Effector CD4-positive, alpha-beta T cell (primary cell): Measurements from ENCODE around the gene SAAL1.

ENCODE experiments used
- DNase-seq: peaks from one replicate; pipeline ENCODE4 v3.0.0-alpha.2; 2020

Gene SAAL1

GRCh38 chr11:18081551-18081950 lies 24.3 kb downstream of the SAAL1 start:
- DNase-seq = no peak

GRCh38 chr11:18080451-18080850 lies 25.4 kb downstream of the SAAL1 start:
- no peak for DNase-seq

GRCh38 chr11:18078909-18079308 lies 27.0 kb downstream of the SAAL1 start:
- DNase-seq = no peak

- DNase-seq = no peak
Measured at GRCh38 chr11:18075444-18075843, 30.4 kb downstream of the SAAL1 start.

GRCh38 chr11:18071098-18071705 lies 34.7 kb downstream of the SAAL1 start:
- no peak for DNase-seq

DNA sequence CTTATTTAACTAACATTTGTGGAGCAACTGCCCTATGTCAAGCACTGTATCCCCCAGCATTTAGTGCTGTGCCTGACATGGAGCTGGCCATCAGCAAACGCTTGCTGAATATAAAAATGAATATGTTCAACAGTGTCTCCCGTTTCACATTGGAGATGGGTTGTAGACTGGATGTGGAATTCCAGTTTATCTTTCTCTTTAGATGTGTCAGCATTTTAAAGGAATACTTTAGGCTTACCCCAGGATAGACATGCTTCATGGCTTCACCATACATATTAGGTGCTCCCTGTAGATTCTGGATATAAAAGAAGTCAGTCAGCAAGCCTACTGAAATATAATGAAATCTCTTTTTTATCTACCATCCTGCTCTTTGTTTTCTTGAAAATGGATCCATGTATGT lies 38.5 kb downstream of the SAAL1 start:
- no peak for DNase-seq

DNA sequence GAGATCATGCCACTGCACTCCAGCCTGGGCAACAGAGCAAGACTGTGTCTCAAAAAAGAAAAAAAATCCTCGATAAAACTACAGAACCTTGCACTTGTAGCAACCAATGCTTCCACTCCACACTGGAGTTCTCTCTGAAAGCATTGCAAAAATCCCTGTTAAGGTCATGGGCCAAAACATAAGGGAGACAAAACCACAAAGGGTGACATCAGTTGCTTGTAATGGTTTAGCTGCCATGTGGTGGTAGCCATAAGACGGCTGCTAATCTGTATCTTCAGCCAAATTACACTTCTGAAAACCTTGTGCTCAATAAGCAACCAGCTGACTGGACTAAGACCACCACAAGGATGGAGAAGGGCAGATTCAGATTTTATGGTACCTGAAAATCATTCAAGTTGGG lies 39.3 kb downstream of the SAAL1 start:
- DNase-seq = no peak

- no peak for DNase-seq
Measured at GRCh38 chr11:18065572-18065971, 40.3 kb downstream of the SAAL1 start.

- DNase-seq = no peak
Measured at GRCh38 chr11:18064450-18065054, 41.3 kb downstream of the SAAL1 start.

DNA sequence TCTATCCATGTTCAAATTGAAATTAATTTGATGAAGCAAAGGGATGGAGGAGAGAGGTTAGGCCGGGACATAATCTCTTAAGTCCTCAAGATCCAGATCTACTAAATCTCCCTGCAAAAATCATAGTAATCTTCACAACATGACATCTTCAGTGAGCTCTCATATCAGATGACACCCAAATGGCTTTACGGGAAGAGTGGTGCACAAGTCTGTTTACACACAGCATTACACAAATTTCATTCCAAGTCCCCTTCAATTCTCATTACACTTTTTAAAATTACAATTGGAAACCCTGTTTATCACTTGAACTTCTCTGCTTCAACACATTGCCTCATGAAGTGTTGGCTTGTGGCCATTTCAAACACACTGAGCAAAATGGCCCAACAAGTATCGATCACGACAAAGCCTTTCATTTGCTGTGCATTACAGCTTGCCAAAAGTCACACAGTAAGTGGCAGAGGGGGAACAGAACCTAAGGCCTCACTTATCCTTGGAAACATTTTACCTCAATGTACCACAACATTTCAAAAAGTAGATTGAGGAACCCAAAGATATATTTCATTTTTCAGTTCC lies 41.9 kb downstream of the SAAL1 start:
- DNase-seq = no peak

DNA sequence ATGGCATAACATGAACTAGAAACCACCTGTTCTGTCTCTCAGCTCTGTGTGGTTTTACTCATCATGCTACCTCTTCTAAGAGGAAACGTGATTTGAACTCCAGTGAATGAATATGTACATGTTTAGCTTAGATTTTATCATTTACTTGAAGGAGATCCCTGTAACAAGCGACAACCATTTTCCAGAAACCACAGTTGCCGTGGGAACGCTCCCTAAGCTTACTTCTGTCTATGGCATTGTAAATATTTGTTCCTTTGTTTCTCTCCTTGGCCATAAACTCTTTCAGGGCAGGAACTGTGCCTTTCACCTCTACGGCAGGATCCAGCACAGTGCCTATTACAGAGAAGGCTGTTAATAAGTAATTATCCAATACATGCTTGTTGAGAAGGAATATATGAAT lies 42.8 kb downstream of the SAAL1 start:
- DNase-seq = no peak

DNA sequence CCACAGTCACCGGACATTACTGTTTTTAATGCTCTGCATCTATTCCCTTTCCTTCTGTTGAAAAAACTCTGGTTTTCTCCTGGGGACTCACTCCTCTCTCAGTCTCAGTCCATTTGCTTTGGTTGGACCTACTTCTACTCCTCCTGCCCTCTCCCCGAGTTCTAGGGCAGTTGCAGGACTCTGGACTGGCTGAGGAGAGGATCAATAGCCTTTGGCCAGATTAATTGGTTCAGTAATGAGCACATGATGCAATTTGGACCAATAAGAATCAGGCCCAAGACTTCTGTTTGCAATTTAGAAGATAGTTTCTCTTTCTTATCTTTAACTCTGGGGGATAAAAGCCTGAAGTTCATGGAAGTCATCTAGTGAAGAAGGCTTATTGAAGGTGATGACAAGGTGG lies 44.5 kb downstream of the SAAL1 start:
- DNase-seq = no peak

DNA sequence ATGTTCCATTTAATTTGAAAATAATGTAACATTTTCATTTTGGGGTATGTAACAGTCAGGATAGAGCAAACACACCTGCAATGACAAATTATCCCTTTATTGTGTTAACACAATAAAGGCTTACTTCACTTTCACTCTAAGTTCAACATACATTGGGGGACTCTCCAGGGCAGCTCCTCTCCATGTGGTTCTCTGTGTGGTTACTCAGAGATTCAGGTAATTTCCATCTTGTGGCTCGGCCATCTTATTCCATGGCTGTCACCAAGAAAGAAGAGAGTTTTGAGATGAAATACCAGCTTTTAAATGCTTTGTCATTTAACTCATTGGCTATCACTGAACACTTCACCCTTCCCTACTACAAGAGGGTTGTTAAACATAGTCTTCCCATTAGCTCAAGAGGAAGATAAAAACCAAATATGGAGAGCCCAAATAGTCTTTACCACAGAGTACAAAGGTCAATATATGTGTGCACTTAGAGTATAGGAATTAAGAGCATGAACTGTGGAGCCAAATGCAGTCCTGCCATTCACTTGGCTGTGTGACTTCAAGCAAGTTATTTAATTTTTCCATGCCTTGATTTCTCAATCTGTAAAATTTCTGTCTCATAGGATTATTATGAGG lies 49.2 kb downstream of the SAAL1 start:
- no peak for DNase-seq

DNA sequence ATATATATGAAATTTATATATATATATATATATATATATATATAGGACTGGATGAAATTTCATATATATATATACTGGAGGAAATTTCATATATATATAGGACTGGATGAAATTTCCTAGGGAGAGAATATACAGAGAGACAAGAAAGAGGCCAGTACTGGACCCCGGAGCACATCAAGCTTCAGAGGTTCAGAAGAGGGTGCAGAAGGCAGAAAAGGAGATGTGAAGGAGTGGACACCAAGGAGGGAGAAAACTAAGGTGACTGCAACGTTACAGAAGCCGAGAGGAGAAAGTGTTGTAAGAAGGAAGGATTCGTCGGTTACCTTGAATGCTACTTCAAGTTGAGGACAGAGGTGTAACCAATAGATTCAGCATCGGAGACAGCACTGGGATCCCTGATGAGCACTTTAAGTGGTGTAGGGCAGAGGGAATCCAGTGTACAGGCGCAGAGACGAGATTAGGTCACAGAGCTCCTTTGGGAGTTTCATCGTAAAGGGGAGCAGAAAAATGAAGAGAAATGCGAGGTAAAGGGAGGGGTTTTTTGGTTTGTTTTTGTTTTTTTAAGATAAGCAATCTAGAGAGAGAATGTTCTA lies 51.3 kb downstream of the SAAL1 start:
- DNase-seq = no peak

GRCh38 chr11:18050848-18051247 lies 55.0 kb downstream of the SAAL1 start:
- DNase-seq = no peak

- DNase-seq = no peak
Measured at GRCh38 chr11:18046116-18046777, 59.6 kb downstream of the SAAL1 start, which contains the start of gene TPH1. Gene TPH1 (minus strand): TSS chr11:18046269. CDS start chr11:18040762, 5,507 bp downstream.

DNA sequence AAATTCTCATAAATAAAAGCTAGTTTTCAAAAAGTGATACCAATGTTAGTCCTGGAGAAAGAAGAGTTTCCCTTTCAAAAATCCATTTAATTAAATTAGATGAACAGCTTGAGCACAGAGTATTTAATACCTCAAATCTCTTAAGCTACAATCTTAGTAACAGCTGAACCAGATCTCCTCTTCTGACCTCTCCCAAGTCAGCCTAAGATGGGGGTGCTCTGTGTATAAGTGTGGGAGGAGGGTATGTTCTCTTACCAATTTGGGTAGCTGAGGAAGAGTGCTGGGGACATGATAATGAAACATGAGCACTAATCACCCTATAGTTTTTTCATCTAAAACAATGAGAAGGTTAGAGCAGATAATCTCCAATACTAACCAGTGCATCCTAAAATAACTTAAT lies 69.4 kb downstream of the SAAL1 start:
- no peak for DNase-seq
